ENCODE results near the gene UBE2O. TPM values are rescaled to one million over a fixed set of nuclear protein-coding genes. Genes with fewer than 3 reads are reported as not detected.

Gene UBE2O
- total RNA-seq, 6 donors from 2014 or later, result 20.5 to 55.5 (median 27.7) TPM

GRCh38 chr17:76453431-76453743 lies 435 bp upstream of the UBE2O start:
- H3K27ac ChIP-seq, result peak overlapping the region in 1 of 4 donors; percentile 85
- peak overlapping the region in 3 of 4 donors; percentile 77 to 91 (median 89) for H3K4me3 ChIP-seq
- H3K27me3 ChIP-seq, result no peaks in the 10 kb centered on the region

GRCh38 chr17:76452127-76452659 lies 759 bp downstream of the UBE2O start:
- no peaks in the 10 kb centered on the region for H3K36me3 ChIP-seq
- H3K9me3 ChIP-seq, result no peaks in the 10 kb centered on the region
- DNase-seq (peak in 1 of 2 donors; percentile 35), ATAC-seq (ENCODE audit: low FRiP score in 2 of 2) (peak; percentile 48 to 55)
- 0 to 2% methylated on average over 16 of the region's 29 CpGs for WGBS, 2 donors
- no peaks in the 10 kb centered on the region for H3K27me3 ChIP-seq
- TF ChIP-seq POLR2AphosphoS5 (IDR thresholded peaks at IDR 0.05) (no peak), CTCF (IDR thresholded peaks at IDR 0.05) (no peak), EP300 (IDR thresholded peaks at IDR 0.05) (no peak), POLR2A (IDR thresholded peaks at IDR 0.05) (no peak)
- peak overlapping the region; percentile 76 to 91 (median 83) for H3K4me3 ChIP-seq
- H3K27ac ChIP-seq, result peak overlapping the region in 1 of 4 donors; percentile 85
- H3K4me1 ChIP-seq, result peaks cover 10 to 28% (median 16%) of the 10 kb centered on the region in 4 donors

More at GRCh38 chr17:76453431-76453743, 435 bp upstream of the UBE2O start:
- Histone ChIP-seq H3K36me3 (no peaks in the 10 kb centered on the region), H3K9me3 (no peaks in the 10 kb centered on the region), H3K4me1 (peaks cover 10 to 21% (median 15%) of the 10 kb centered on the region in 4 donors)
- no peak for TF ChIP-seq POLR2A (IDR thresholded peaks at IDR 0.05)
- TF ChIP-seq POLR2AphosphoS5 (IDR thresholded peaks at IDR 0.05), result no peak
- TF ChIP-seq EP300 (IDR thresholded peaks at IDR 0.05), result no peak
- no peak for TF ChIP-seq CTCF (IDR thresholded peaks at IDR 0.05)
- WGBS, 2 donors, result 22 to 29% methylated on average over 6 of the region's 6 CpGs
- DNase-seq, result no peak
- no peak for ATAC-seq (ENCODE audit: low FRiP score in 2 of 2)

GRCh38 chr17:76451506-76451905 lies 1.4 kb downstream of the UBE2O start:
- no peak for ATAC-seq (ENCODE audit: low FRiP score in 2 of 2)
- Histone ChIP-seq H3K27me3 (no peaks in the 10 kb centered on the region), H3K36me3 (no peaks in the 10 kb centered on the region), H3K4me3 (peak overlapping the region in 1 of 4 donors; percentile 89), H3K4me1 (peaks cover 13 to 35% (median 22%) of the 10 kb centered on the region in 4 donors), H3K27ac (no peak overlapping the region), H3K9me3 (no peaks in the 10 kb centered on the region)
- 72 to 77% methylated on average over 6 of the region's 6 CpGs for WGBS, 2 donors
- TF ChIP-seq EP300 (IDR thresholded peaks at IDR 0.05) (no peak), POLR2AphosphoS5 (IDR thresholded peaks at IDR 0.05) (no peak), POLR2A (IDR thresholded peaks at IDR 0.05) (no peak), CTCF (IDR thresholded peaks at IDR 0.05) (no peak)
- no peak for DNase-seq

- Histone ChIP-seq H3K4me3 (no peak overlapping the region), H3K36me3 (no peaks in the 10 kb centered on the region), H3K4me1 (peaks cover 25 to 49% (median 34%) of the 10 kb centered on the region in 4 donors), H3K9me3 (no peaks in the 10 kb centered on the region), H3K27me3 (no peaks in the 10 kb centered on the region), H3K27ac (no peak overlapping the region)
- WGBS, 2 donors, result 98% methylated on average over 6 of the region's 6 CpGs
- DNase-seq (no peak), ATAC-seq (ENCODE audit: low FRiP score in 2 of 2) (no peak)
- TF ChIP-seq EP300 (IDR thresholded peaks at IDR 0.05) (no peak), POLR2AphosphoS5 (IDR thresholded peaks at IDR 0.05) (no peak)
Observed at GRCh38 chr17:76449126-76449525, 3.8 kb downstream of the UBE2O start.

GRCh38 chr17:76447931-76448652 lies 4.9 kb downstream of the UBE2O start:
- no peak for DNase-seq
- WGBS, 2 donors, result 85 to 87% methylated on average over 7 of the region's 7 CpGs
- Histone ChIP-seq H3K4me3 (no peak overlapping the region), H3K36me3 (no peaks in the 10 kb centered on the region), H3K27ac (no peak overlapping the region), H3K27me3 (no peaks in the 10 kb centered on the region), H3K4me1 (peaks cover 25 to 56% (median 34%) of the 10 kb centered on the region in 4 donors), H3K9me3 (no peaks in the 10 kb centered on the region)
- TF ChIP-seq CTCF (IDR thresholded peaks at IDR 0.05), result no peak
- no peak for ATAC-seq (ENCODE audit: low FRiP score in 2 of 2)

Data from upper lobe of left lung (tissue), 6 donors.